Measurements from ENCODE around the gene DDIT4.
"Not testable (repeated sequence)": the region's sequence is repeated elsewhere in the genome, so short reads cannot be mapped to it uniquely, and the experiment has no call there.

DDIT4 gene

DNA sequence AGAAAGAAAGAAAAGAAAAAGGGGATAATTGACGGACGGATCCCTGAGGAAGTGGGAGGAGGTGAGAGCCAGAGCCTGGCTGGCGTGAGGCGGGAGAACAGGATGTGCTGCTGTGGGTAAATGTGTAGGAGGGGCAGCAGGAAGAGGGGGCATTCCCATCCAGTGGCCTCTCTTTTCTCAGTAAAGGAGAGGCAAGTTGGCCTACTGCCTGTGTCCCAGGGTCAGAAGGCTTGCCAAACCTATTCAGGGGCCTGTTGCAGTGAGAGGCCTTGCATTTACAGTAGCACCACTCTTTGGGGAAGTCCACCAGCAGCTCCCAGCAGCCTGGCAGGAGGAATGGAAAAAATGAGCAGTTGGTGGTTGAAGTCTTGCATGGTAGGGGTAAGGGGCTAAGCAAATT, 31.0 kb upstream of the DDIT4 start:
- DNase-seq (ENCODE audit: low read depth) = no peak
- H3K4me3 ChIP-seq (ENCODE audit: low read length) = no peak overlapping the region
- TF ChIP-seq, protein P1, sequence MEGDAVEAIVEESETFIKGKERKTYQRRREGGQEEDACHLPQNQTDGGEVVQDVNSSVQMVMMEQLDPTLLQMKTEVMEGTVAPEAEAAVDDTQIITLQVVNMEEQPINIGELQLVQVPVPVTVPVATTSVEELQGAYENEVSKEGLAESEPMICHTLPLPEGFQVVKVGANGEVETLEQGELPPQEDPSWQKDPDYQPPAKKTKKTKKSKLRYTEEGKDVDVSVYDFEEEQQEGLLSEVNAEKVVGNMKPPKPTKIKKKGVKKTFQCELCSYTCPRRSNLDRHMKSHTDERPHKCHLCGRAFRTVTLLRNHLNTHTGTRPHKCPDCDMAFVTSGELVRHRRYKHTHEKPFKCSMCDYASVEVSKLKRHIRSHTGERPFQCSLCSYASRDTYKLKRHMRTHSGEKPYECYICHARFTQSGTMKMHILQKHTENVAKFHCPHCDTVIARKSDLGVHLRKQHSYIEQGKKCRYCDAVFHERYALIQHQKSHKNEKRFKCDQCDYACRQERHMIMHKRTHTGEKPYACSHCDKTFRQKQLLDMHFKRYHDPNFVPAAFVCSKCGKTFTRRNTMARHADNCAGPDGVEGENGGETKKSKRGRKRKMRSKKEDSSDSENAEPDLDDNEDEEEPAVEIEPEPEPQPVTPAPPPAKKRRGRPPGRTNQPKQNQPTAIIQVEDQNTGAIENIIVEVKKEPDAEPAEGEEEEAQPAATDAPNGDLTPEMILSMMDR (IDR thresholded peaks at IDR 0.05; ENCODE audit: insufficient read depth, low read depth, low read length, missing control alignments) = no peak

DNA sequence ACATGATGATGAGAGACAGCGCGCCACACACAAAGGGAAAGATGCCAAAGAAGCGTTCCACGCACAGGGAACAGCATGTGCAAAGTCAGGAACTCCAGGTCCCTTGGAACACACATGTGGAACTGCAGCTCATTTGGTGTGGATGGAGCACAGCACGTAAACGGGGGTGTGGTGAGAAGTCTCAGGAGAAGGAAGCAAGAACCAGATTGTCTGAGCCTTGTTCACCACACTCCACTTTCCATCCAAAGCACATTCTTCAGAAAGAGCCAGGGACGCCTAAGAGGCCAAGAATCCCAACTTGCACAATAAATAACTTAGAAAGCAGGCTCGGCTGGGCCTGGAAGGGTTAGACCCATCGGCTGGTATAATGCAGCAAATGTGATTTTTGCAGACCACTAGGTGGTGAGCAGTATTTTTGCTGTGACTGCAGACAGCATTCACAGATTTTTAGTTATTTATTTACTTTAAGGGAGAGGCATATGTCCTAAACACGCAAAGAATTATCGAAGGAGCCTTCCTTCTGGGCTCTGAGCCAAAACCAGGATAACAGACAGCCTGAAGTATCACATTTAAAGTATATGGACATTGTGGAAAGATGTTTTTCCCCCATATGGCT, 29.8 kb upstream of the DDIT4 start:
- DNase-seq (ENCODE audit: low read depth) = peak; percentile 84
- TF ChIP-seq, protein P1 (IDR thresholded peaks at IDR 0.05; ENCODE audit: insufficient read depth, low read depth, low read length, missing control alignments) = peak; percentile 37
- no peak overlapping the region for H3K4me3 ChIP-seq (ENCODE audit: low read length)

DNA sequence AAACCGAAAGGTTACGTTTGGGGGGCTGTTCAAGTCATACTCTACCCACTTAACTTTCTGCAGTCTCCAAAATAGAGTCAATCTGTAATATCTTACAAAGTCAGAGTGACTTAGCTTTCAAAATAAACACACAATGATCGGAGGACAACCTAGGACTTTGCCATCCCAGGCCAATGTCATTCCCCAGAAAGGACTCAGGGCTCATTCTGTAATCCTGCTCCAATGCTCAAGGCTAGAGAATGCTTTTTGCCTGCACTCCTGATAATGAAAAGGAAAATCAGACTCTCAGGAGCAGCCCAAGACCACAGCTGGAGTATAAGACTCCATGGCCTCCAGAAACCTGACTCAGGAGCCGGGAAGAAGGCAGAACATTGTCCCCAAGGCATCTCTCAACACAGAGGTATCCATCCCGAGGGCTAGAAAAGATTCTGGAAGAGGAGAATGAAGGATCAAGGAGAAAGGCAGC, 29.1 kb upstream of the DDIT4 start:
- TF ChIP-seq, protein P1 (IDR thresholded peaks at IDR 0.05; ENCODE audit: insufficient read depth, low read depth, low read length, missing control alignments) = no peak
- no peak for DNase-seq (ENCODE audit: low read depth)

DNA sequence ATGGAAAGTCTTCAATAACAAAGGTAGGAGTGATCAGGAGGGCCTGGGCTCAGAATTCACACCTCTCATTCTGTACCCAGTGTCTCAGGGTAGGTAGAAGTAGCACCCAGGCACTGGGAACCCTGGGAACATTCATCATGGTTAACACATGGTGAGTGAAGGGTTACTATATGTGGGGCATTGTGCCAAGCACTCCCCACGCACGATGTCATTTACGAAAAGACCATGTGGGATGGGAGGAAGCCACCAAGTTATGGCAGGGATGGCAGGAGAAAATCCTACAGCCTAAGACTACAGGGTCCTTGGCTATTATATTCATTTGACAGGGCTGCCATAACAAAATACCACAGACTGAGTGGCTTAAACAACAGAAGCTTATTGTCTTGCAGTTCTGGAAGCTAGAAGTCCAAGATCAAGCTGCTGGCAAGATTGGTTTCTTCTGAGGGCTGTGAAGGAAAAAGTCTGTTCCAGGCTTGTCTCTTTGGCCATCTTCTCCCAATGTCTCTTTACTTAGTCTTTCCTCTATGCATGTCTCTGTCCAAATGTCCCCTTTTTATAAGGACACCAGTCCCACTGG, 27.7 kb upstream of the DDIT4 start:
- TF ChIP-seq, protein P1 (IDR thresholded peaks at IDR 0.05; ENCODE audit: insufficient read depth, low read depth, low read length, missing control alignments) = no peak
- DNase-seq (ENCODE audit: low read depth) = no peak
- H3K4me3 ChIP-seq (ENCODE audit: low read length) = no peak overlapping the region

More for the DNA sequence above, 29.1 kb upstream of the DDIT4 start:
- no peak overlapping the region for H3K4me3 ChIP-seq (ENCODE audit: low read length)

DNA sequence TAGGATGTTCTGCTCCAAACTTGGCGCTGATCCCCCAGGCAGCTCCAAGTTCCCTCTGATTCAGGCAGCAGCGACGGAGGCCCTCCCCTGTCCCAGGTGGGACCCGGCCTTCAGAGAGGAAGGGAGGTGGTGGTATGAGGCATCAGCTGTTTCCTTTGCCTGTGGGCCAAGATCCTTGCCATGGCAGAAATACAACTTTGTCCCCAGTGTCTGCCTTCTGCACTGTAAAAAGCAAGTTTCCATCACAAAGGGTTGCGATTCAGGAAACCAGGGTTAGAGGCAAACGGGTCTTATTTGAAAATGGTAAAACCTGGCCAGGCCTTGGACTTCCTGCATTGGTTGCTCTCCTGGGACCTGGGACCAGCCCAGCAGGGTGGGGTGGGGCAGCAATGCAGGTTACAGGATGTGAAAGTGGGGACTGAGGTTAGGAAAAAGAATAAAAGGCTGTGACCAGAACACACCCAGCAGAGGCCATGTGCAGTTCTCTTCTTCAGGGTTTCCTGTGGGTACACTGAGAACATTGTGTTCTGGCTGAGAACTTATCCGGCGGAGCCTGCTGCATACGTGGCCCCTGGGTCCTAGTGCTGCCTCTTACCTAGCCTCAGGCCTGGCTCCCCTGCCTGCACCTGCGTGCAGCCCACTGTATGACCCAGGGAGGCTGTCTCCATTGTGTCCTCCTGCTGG, 25.1 kb upstream of the DDIT4 start:
- TF ChIP-seq, protein P1 (IDR thresholded peaks at IDR 0.05; ENCODE audit: insufficient read depth, low read depth, low read length, missing control alignments) = no peak
- H3K4me3 ChIP-seq (ENCODE audit: low read length) = no peak overlapping the region
- peak; percentile 62 for DNase-seq (ENCODE audit: low read depth)

- not testable (repeated sequence) for H3K4me3 ChIP-seq (ENCODE audit: low read length); DNase-seq (ENCODE audit: low read depth)
Observed at GRCh38 chr10:72249176-72249862, 24.4 kb upstream of the DDIT4 start.

DNA sequence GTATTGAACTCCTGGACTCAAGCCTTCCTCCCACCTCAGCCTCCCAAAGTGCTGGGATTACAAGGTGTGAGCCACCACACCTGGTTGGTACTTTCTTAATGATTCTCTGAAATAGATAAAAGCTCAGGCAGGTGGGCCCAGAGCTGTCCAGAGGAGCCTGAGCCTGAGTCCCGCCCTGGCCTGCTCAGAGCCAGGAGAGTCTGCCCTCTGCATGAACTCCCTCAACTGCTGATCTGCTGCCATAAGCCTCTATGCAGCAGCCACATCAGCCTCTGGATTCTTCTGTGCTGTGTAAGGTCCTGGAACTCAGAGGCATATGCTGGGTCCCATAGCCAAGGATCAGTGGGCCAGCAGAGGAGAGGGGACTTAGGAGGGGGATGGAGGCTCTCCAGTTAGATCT, 23.1 kb upstream of the DDIT4 start:
- H3K4me3 ChIP-seq (ENCODE audit: low read length) = no peak overlapping the region
- DNase-seq (ENCODE audit: low read depth) = no peak
- TF ChIP-seq, protein P1 (IDR thresholded peaks at IDR 0.05; ENCODE audit: insufficient read depth, low read depth, low read length, missing control alignments) = no peak
